ENCODE data around the gene TRAIP.

- TF ChIP-seq CTCF (IDR thresholded peaks at IDR 0.05) (no peak), POLR2A (IDR thresholded peaks at IDR 0.05) (no peak)
These were observed 39.4 kb upstream of the TRAIP start for GRCh38 chr3:49895791-49896190.
